Activated T-cell treated with anti-CD3 and anti-CD28 coated beads for 4 hours (primary cell): ENCODE measurements around the gene PLPP1.

ENCODE experiments used
- DNase-seq: peaks from one replicate; pipeline ENCODE4 v3.0.0-alpha.2; 2020

Gene PLPP1

DNA sequence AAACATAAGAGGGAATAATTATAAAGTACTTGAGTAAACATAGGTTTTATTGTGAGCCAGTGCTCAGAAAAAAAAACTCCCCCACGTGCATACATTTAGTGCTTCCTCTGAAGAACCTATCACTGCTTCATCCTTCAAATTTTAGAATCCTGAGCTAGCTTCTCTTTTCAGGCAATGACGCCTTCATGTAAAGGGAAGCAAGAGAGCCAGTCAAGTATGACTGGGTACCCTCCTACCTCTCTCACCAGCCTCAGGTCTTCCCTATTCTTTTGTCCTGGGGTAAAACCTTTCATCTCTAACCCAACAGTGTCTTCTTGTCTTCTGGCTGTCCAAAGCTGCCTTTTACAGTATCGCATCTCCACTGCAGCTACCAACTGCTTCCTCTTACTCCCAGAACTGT, 32.0 kb downstream of the PLPP1 start:
- no peak for DNase-seq

DNA sequence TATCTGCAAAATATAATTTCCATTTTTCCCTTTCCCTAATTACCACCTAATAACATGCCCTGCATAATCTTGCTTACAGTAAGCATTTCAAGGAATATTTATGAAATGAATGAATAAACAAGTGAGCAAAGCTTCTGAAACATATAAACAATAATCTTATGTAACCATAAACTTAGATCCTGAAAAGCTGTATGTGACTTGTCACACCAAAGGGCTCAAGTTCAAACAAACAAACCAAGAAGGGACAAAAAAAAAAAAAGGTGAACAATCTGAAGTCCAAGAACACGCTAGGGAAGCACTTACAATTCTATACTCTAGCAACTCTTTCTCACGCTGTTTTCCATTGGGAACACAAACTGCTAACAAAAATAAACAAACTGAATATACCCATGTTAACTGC, 36.3 kb downstream of the PLPP1 start:
- no peak for DNase-seq

DNA sequence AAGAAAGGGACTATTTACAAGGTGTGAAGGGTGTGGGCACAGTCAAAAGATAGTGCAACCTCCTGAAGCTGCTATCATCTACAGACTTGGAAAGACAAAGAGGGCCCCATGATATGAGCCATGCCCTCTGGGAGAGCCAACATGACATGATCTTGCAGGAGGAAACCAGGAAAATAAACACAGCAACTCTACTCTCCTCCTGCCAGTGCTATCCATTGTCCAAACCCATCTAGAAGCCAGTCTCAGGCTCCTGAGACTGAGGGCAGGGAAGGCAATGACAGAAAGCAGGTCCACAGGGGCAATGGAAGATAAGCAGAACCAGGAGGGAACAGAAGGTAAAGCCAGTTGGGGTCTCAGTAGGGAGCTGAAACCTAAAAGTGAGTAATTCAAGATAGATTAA, 37.1 kb downstream of the PLPP1 start:
- no peak for DNase-seq

DNA sequence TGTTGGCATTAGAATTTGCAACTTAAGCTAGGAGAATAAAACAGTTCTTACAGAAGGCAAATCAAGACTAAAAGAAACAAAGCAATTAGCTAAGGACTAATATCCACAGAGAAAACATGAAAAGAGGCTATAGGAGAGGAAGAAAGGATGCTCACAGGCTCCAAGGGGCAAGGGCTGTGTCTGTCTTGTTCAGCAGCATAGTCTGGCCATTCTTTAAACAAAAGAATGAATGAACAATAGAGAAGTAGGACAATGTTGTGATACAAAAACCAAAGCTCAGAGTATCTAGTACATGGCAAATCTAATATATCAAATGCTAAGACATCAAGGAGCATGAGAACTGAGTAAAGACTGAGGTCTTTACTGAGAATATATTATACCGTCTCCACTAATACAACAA, 39.5 kb downstream of the PLPP1 start:
- DNase-seq = no peak

DNA sequence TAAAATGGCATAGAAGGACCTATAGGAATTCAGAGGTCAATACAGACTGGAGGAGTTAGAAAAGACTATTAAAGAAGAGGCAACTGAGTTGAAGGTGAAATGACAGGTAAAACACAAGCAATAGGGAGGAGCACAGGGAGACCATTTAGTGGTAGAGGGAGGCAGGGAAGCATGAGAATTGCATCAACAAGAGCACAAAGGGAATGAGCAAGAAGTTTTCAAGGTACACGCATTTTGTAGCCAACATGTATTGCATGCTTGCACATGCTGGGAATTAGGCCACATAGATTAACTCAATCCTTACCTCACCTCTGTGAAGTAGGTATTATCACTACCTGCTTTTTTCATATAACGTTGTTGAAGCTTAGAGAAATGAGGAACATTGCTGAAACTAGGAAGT, 42.3 kb downstream of the PLPP1 start:
- no peak for DNase-seq

DNA sequence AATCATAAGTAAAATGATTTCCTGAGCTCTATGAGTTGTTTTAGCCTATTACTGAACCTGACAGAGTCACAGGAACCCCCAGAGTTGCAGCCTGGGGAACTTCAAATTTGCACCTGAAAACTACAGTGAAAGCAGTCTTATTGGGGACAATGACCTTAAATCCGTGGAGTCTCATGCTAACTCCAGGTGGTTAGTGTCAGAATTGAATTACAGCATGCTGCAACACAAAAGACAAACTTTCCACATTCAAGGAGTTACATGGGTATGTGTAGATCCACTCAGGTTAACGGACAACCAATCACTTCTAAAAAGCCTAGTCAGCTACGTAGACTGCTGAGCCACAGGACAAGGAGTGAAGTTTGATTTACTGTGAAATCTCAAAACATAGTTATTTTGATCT, 49.7 kb downstream of the PLPP1 start:
- DNase-seq = no peak

DNA sequence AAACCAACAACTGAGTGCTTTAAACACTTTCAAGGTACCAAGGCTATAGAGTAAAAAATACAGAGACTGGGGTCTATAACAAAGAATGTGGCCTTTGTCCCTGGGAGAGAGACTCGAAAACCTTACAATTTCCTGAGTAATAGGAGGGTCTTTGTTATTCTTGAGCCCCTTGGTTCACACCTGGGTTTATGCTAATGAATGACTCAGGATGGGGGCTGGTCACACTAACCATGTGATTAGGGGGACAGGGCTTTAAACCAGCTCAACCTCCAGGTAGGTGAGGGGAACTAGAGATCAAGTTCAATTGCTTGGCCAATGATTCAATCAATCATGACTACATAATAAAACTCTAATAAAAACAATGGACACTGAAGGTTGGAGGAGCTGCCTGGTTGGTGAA, 50.2 kb downstream of the PLPP1 start:
- no peak for DNase-seq

DNA sequence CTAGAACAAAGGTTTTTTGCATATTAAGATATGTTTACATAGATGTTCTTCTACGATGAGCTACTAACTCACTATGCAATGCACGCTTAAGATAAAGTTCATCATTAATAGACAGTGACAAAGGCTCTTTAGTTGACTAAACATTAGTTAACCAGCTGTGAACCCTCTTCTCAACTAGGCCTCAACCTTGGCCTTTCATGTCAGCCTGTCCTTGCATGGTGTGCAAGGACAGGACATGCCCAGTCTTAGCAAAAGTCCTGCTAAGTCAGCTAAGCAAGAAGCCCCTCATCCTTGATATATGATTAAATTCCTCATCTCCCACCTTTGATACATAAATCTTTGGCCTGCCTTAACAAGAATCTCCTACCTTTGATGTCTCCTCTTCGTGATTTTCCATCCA, 50.9 kb downstream of the PLPP1 start:
- DNase-seq = no peak

DNA sequence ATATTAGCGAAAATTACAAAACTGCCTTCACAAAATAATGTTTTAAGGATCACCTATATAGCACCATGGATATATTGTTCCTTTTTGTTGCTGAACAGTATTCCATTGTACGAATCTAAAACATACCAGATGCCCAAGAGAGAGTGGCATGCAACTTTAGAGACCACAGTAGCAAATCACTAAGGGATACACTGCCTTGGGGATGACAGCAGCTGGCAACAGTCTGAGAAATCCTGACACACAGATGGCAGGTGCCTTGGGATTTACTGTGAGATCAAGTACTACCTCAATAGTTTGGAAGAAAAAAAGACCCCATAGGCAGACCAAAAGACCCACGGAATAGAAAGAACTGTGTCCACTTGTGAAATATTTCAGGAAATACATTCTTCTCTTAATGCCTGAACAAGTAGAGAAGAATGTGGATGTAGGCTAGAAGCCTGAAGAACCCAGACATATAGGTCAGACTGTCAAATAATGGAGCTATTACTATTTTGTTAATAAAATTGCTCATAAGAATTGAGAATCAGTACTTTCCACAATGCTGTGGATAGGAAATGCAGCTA, 53.4 kb downstream of the PLPP1 start:
- no peak for DNase-seq

DNA sequence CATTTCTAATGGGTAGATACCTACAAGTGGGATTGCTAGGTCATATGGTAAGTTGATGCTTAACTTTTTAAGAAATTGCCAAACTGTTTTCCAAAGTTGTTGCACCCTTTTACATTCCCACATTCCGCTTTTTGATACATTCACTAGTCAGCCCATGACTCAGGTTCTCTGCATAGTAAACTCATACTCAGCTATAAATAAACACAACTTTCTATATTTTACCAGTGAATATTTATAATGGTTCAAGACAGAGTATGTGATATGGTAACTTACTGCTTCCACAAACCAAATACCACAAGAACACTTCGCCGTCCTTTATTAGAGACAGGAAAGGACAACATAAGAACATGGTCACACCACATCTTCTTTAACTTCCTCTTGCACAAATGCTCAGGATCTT, 54.0 kb downstream of the PLPP1 start:
- DNase-seq = no peak

DNA sequence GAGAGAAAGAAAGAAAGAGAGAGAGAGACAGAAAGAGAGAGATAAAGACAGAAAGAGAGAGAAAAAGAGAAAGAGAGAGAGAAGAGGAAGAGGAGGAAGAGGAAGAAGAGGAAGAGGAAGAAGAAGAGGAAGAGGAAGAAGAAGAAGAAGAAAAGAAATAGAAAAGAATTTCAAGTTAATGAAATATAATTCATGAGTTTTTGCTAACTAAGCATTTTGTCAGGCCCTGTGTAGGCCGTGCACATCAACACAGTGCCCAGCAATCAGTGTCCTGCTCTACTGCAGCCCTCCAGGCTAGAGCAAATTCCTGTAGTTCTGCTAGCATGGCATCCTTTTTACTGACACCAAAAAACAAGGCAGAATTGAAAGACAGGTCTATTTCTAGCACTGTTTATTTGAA, 62.1 kb downstream of the PLPP1 start:
- DNase-seq = no peak

DNA sequence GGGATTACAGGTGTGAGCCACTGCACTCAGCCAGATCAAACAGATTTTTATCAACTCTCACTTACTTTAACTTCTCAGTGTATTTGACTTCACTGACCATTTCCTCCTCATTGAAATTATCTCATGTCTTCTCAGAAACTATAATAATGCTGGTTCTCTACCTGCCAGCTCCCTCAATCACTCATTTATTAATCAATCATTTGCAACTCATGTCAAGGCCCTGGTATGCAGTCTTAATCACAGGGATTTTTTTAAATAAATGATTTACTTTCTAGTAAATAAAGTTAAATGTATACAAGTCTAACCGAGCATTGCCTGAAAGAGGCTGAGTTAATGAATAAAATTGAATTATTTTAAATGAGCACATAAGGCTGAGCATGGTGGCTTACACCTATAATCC, 63.3 kb downstream of the PLPP1 start:
- no peak for DNase-seq

DNA sequence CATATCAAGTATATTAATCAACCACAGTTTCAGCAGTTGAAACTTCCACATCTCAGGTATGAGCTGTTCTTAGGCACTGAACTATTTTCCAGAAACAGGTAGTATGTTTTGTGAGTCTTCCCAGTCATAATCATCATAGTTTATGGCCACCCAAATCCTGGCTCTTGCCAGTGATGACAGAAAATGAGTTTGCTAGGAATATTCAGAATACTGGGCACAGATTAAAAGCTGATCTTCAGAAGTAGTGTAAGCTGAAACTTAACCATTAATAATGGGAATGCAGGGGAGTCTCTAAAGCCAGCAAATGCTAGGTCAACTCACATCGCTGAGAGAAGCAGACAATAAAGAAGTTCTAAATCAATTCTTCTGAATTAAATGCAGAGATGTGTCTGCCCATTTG, 64.5 kb downstream of the PLPP1 start:
- no peak for DNase-seq

DNA sequence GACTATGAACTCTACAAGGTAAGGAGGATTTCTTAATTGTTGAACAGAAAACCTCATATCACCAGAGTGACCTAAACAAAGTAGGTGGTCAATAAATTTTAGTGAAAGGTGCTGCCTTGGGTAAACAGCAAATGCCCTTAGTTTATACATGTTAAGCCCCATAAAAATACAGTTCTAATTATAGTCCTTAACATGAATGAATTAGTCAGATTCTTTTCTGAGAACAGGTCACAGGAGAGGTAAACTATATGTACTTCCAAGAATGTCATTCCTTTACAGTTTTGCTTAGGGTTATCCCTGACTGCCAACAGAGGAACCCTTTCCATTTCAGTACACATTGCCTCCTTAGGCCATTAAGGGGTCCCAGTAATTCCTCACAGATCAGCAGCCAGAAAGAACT, 64.9 kb downstream of the PLPP1 start:
- no peak for DNase-seq

DNA sequence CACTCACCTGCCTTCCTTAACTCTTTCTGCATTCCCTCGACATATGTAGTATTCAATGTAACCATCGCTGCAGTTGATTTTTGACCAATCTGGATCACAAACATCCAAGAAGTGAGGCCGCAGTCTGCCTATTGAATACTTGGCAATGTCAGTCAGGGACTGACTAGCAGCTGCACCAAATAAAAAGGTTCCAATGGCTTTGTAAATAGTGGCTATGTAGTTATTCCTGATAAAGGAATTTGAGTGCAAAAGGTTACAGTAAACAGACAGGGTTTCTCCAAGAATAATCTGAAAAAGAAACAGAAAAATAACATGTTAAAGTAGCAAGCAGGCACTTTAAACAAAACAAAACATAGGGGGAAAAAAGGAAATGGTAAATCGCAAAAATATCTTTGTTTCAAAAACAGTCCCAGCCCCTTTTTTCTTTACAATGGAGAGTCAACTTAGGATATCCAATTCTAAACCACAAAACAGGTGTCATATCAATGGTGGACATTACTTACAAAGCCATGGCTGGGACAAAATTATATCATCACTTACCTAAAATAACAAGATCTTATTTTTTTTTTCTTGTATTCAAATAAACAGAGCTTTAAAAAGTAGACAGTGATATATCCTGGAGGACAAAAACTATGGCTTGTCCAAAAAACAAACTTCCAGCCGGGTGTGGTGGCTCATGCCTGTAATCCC, 66.8 kb downstream of the PLPP1 start:
- DNase-seq = no peak

DNA sequence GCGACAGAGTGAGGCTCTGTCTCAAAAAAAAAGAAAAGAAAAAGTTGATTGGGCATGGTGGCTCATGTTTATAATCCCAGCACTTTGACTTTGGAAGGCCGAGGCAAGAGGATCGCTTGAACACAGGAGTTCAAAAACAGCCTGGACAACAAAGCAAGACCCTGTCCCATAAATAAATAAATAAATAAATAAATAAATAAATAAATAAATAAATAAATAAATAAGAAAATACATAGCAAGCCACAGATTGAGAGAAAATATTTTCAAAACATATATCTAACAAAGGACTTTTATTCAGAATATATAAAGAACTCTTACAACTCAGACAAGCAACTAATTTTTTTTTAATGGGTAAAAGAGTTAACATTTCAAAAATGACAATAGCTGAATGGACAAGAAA, 71.2 kb downstream of the PLPP1 start:
- no peak for DNase-seq

DNA sequence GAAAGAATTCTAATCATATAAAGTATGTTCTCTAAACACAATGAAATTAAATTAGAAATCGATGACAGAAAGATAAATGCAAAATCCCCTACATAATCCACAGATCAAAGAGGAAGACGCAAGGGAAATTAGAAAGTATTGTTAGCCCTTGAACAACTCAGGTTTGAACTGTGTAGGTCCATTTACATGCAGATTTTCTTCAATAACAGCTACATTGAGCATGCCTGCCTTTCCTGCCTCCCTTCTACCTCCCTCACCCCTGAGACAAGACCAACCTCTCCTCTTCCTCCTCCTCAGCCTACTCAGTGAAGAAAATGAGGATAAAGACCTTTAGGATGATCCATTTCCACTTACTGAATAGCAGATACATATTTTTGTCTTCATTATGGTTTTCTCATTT, 75.2 kb downstream of the PLPP1 start:
- no peak for DNase-seq

DNA sequence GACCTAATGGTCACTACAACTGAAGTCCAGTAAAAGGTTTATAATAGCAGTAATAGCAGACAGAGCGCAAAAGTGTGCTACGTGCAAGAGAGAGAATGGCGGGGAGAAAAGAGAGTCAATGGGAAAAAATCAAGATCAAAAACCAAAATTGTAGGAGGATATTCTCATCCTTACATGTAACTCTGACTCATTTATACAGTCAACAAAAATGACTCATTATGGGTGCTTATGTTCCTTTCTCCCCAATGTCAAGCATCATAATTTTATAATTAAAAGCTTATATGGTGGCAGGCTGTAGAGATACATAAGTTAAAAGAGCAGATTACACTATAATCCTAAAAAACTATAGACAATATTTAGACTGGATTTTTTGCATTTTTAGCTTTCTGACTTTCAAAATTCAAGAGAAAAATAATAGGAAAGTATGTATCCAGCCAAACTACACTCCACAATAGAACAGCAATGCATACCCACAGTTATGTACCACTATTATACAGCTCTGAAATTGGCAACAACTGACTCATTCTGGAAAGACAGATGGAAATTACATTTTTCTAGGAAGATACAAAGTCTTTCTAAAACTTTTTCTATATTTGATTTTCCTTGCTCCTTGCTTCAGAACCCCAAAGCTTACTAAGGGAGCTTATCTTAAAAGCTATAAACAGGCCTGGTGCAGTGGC, 78.4 kb downstream of the PLPP1 start:
- no peak for DNase-seq

DNA sequence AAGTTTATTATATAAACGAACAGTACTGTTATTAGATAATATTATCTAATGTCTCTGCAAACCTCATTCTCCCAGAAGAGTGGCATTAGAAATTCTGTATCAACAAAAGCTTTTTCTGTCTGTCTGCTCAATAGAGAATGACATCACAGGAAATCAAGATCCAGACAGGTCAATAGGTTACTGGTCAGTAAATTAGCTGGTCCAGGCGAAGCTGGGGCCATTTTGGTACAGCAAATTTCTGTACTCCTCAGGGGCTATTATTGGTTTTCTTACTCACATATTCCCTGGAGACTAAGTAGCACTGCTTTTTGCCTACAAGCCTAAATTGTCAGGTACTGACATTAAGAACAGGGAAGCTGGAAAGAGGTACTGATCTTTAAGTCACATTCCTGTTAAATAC, 80.5 kb downstream of the PLPP1 start:
- DNase-seq = no peak

DNA sequence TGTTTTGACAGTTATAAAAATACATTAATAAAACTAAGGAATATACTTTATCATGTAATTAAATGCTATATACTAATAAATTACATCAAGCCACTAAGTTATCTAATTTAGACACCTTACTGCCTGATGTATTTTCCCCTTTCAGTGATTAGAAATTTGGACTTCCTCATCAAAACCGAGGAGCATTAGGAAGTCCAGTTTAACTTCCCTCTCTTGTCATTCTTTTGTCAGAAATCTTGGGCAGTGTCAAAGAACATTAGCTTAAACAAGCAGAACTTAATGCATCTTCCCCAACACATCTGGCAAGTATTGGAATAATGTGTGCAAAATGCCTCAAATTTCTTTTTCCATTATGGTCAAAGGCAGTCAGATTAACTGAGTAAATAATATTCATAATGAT, 81.6 kb downstream of the PLPP1 start:
- no peak for DNase-seq

DNA sequence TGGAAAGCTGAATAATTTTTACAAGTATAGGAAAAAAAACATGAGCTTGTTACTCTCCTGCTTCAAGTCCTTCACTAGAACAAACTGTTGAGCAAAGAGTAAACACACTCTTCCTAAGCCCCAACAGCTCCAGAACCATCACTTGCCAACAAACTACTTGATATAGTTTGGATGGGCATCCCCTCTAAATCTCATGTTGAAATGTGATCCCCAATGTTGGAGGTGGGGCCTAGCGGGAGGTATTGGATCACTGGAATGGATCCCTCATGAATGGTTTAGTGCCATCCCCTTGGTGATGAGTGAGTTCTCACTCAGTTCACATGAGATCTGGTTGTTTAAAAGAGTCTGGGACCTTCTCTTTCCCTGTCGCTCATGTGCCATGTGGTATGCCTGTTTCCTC, 82.8 kb downstream of the PLPP1 start:
- DNase-seq = no peak

DNA sequence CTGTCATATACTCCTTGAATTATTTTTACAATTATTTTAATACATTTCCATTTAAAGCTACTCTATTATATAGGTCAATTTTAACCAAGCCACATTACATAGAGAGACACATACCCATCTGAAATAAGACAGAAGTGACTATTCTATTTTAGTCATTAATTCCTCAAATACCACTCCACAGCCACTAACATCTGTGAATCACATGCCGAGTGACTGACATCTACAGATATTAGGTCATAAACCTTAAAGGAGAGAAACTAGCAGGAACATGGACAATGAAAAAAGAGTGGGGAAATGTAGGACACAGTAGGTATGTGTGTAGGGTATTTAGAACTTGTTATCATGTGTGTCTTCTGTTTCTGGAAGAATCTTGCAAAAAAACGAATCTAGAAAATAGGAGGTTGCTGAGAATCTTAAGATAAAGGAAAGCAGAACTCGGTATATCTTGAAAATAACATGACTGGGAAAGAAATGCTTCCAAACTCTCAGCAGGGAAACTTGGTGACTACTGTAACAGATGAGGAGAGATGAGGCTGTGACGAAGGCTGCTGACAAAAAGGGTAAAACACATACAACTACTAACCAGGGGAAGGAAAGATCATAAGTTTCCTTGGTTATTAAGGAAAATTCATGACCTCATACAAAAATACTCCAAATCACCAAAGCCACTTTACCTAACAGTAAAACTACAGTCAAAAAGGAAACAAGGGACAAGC, 84.6 kb downstream of the PLPP1 start:
- DNase-seq = no peak

DNA sequence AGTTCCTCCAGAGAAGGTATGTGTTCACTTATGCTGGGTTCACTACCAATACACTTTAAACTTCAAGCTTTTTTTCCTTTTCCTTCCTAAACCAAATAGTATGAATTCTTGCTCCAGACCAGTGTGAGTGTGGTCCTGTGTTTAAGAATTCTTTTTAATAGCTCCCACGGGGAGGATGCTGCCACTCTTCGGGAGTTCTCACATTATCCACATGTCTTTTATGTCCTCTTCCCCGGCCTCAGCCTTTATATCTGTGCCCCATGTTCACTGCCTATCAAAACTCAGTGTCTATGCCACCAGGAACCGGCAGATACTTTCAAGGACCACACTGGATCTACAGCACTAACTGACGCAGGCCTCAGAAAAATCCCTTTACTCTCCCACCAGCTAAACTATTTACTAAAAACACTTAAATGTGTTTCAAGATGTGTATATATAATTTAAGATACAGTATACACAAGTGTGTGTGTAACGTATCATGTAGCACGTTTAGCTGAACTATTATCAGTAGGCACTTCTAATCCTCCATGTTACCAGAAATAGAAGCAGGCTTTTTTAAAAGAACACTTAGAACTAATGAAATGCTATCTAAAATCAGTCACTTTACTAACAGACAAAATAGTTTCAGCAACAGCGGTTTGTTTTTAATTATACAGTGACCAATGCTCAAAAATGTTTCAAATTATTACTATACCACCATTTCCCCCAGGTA, 88.0 kb downstream of the PLPP1 start:
- DNase-seq = no peak

DNA sequence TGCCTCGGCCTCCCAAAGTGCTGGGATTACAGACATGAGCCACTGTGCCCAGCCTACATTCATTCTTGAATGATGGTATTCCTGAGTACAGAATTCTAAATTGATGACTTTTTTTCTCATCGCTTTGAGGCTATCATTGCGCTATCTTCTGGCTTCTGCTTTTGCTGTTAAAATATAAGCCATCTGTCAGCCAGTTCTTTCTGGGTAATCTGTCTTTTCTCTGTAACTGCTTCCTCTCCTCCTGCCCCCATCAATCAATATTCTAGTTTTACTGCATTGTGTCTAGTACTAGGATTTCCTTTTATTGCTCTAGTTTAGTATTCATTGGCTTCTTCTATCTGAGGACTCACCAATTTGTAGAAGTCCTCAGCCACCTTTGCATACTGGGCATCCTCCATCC, 89.0 kb downstream of the PLPP1 start:
- no peak for DNase-seq
